Measurements from ENCODE around the gene VPS4B. TPM values are rescaled to one million over a fixed set of nuclear protein-coding genes. Genes with fewer than 3 reads are reported as not detected.

Gene VPS4B
- total and polyA plus RNA-seq, 2 of the 8 experiments (the other 6 are each of a cell fraction or from before 2014, with no cell fraction given) = 7.2 to 45.3 TPM

DNA sequence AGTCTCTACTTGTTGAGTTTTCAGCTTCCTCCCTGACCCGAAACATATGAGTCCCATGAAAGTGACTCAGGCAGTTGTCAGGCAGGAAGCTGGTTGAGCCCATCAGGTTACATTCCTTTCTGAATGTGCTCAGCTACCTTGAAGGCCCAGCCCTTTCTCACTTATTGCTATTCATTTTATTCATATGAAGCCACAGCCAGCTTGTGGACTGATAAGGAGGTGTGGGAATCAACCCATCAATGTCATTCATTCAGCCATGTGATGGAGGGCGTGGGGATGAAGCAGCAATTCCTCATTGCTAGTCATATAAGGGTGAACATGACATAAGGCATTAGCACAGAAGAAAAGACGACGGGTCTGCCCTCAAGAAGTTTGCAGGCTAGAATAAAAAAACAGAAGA is 5.3 kb upstream of the VPS4B start (continued):
- TF ChIP-seq CTBP2 (IDR thresholded peaks at IDR 0.05; ENCODE audit: borderline replicate concordance, insufficient read depth, insufficient read length, low read length) (no peak), CBX5 (IDR thresholded peaks at IDR 0.05; ENCODE audit: low read depth, low read length) (no peak), CHD1 (IDR thresholded peaks at IDR 0.05; ENCODE audit: low read depth, low read length) (no peak), SIRT6 (IDR thresholded peaks at IDR 0.05; ENCODE audit: low read length) (no peak), FOSL1 (IDR thresholded peaks at IDR 0.05; ENCODE audit: insufficient read depth, low read depth, low read length) (no peak)

Data from H1 (cell line).